Measurements from ENCODE around the gene WNT6.

- no peak for TF ChIP-seq CTCF (IDR thresholded peaks at IDR 0.05)
- no peak for TF ChIP-seq ZFX (IDR thresholded peaks at IDR 0.05; ENCODE audit: borderline replicate concordance)
Measured at GRCh38 chr2:218834685-218835084, 24.9 kb upstream of the WNT6 start.
